Thyroid gland (tissue), 4 donors: ENCODE data around the gene SLC35E3.

Experiments used
- CTCF ChIP-seq, 6 experiments: fragments of 200-600 bp in 3 of 6; fragments of 450-650 bp in 3 of 6; sonication (generic) in 3 of 6; IDR thresholded peaks; one replicate each; pipeline ENCODE4 v1.5.1; 2016 to 2019; ENCODE audit warnings: antibody characterized with exemption in 6 of 6, mild to moderate bottlenecking in 2 of 6, inconsistent platforms in 1 of 6, moderate library complexity in 1 of 6
- POLR2A ChIP-seq, 2 donors: fragments of 450-650 bp; IDR thresholded peaks; one replicate each; pipeline ENCODE4 v1.6.1; 2017; ENCODE audit warnings: antibody characterized with exemption in 2 of 2, mild to moderate bottlenecking in 2 of 2, moderate library complexity in 1 of 2

- no peak for TF ChIP-seq CTCF (IDR thresholded peaks at IDR 0.05)
- TF ChIP-seq POLR2A (IDR thresholded peaks at IDR 0.05) = no peak
Observed at GRCh38 chr12:68809190-68810026, 63.4 kb downstream of the SLC35E3 start.
